GM12891 (cell line): Measurements from ENCODE around the gene RIPPLY1.

Experiments used
- POLR2A ChIP-seq: IDR thresholded peaks from 2 replicates; pipeline ENCODE4 v1.6.1; 2011; ENCODE audit warnings: low read depth, low read length, control low read depth
- TAF1 ChIP-seq: IDR thresholded peaks from 2 replicates; pipeline ENCODE4 v1.6.1; 2011; ENCODE audit warnings: low read depth, low read length, control low read depth

- TF ChIP-seq TAF1 (no peak), POLR2A (no peak)
Measured at GRCh38 chrX:106951230-106951629, 48.1 kb upstream of the RIPPLY1 start.
